Aorta (tissue), 5 donors: ENCODE measurements around the gene NKAIN1. TPM values are rescaled to one million over a fixed set of nuclear protein-coding genes. Genes with fewer than 3 reads are reported as not detected.
"Not testable (repeated sequence)": the region's sequence is repeated elsewhere in the genome, so short reads cannot be mapped to it uniquely, and the experiment has no call there.

ENCODE experiments used
- ATAC-seq: fragments of 200-7000 bp; cut with Tn5 transposase; one replicate; pipeline ENCODE4 v1.9.1; 2022; ENCODE audit warnings: moderate library complexity; ENCODE audit not compliant: low FRiP score
- DNase-seq, 2 donors: peaks; one replicate each; pipeline ENCODE4 v3.0.0-alpha.2; 2020
- H3K27ac ChIP-seq, 2 donors: one replicate each; pipeline ENCODE4 v1.5.1; 2013; ENCODE audit warnings: low read length in 2 of 2, mild to moderate bottlenecking in 2 of 2, moderate library complexity in 2 of 2, control low read depth in 1 of 2, inconsistent platforms in 1 of 2, low read depth in 1 of 2
- H3K27me3 ChIP-seq, 2 donors: one replicate each; pipeline ENCODE4 v1.6.1; 2013; ENCODE audit warnings: control low read depth in 1 of 2, low read length in 1 of 2, mild to moderate bottlenecking in 1 of 2, moderate library complexity in 1 of 2; ENCODE audit not compliant: insufficient read depth in 2 of 2, control insufficient read depth in 1 of 2
- H3K36me3 ChIP-seq, 2 donors: one replicate each; pipeline ENCODE4 v1.6.1; 2013; ENCODE audit warnings: control low read depth in 1 of 2, low read length in 1 of 2, mild to moderate bottlenecking in 1 of 2; ENCODE audit not compliant: insufficient read depth in 2 of 2, control insufficient read depth in 1 of 2
- H3K4me1 ChIP-seq, 2 donors: one replicate each; pipeline ENCODE4 v1.6.1; 2013; ENCODE audit warnings: low read length in 2 of 2, control low read depth in 1 of 2, mild to moderate bottlenecking in 1 of 2, moderate library complexity in 1 of 2; ENCODE audit not compliant: insufficient read depth in 2 of 2, control insufficient read depth in 1 of 2
- H3K4me3 ChIP-seq, 2 donors: one replicate each; pipeline ENCODE4 v1.5.1; 2013; ENCODE audit warnings: low read length in 2 of 2, control low read depth in 1 of 2, mild to moderate bottlenecking in 1 of 2
- H3K9me3 ChIP-seq: one replicate; pipeline ENCODE4 v1.6.1; 2013; ENCODE audit warnings: mild to moderate bottlenecking, low read length; ENCODE audit not compliant: control insufficient read depth
- WGBS, 2 donors: extraction: QIAGEN DNeasy Blood & Tissue Kit; methylation state at CpG; one replicate each; pipeline ENCODE4 v1.1.7; 2013; 5-methylcytosine and 5-hydroxymethylcytosine counted together
- intact Hi-C, 2 donors: fragments of 100-400 bp; cut with DNase I; formaldehyde crosslinking; loops; one replicate each; pipeline versions ENCODE4 v1.14.2 to v1.15.0; 2022
- polyA plus RNA-seq, 2 donors: library from polyadenylated mRNA; stranded (reverse); fragments of 200-250 nt; gene quantifications; one replicate each; pipeline ENCODE4 v1.2.3, GENCODE V29; 2013
- total RNA-seq, 2 donors: library from RNA; stranded (reverse); fragmentation: NEBNext Ultra II Directional; extraction: Animal tissue kit (Norgen Biotek cat#: 25700); gene quantifications; one replicate each; pipeline ENCODE4 v1.2.1, GENCODE V29; 2021
- donor health status: healthy with polysubstance abuse.
- donor health status: Bipolar disorder and iron deficiency.
- donor health status: DM: no; HTN: no; CAD: no.
- donor health status: DM: no; HTN: no; CAD: no.
- donor health status: DM: yes; HTN: yes; CAD: no.

Gene NKAIN1
- total and polyA plus RNA-seq, 4 donors = 0.30 TPM; not detected in 3

DNA sequence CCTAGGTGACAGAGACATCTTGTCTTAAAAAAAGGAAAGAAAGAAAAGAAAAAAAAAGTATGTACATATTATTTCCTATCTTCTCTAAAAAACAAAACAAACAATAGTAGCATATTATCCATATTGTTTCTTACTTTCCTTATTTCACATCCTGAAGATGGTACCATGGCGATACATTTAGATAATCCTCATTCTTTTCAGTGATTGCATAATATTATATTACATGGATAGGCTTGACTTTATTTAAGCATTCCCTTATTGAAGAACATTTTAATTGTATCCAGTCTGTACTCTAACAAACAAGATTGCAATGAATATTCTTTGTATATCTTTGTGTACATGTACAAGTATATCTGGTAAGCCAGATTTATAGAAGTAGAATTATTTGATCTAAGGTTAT, 91.3 kb downstream of the NKAIN1 start:
- DNase-seq (no peak), ATAC-seq (no peak)
- Histone ChIP-seq H3K36me3 (no peaks in the 10 kb centered on the region), H3K27me3 (no peaks in the 10 kb centered on the region), H3K27ac (no peak overlapping the region), H3K9me3 (no peaks in the 10 kb centered on the region), H3K4me1 (peaks cover 0 to 2% of the 10 kb centered on the region in 2 donors), H3K4me3 (no peak overlapping the region)
- intact Hi-C loops = no loop called here
- WGBS, 2 donors = 98% methylated on average over 1 of the region's 1 CpG

DNA sequence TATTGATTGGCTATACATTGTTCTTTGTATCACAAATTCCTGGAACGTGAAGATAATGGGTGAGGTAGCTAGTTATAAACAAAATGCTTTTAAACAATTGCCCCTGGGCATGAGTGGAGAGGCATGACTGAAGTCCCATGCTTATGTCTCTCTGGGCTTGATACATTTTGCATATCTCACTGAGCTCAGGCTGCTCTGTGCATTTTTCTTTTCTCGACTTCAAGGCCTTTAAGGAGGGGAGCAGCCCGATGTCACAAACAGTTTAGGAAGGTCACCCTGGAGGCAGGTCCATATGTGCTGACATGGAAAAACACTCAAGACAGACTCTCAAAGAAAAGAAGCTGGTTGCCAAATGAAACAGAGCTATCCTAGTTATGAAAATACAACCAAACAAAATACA, 94.0 kb downstream of the NKAIN1 start:
- Histone ChIP-seq H3K9me3 (no peaks in the 10 kb centered on the region), H3K27ac (no peak overlapping the region), H3K4me1 (peaks cover 0 to 2% of the 10 kb centered on the region in 2 donors), H3K36me3 (no peaks in the 10 kb centered on the region), H3K27me3 (no peaks in the 10 kb centered on the region), H3K4me3 (no peak overlapping the region)
- ATAC-seq = no peak
- DNase-seq = no peak
- intact Hi-C loops = no loop called here
- WGBS, 2 donors = 50 to 51% methylated on average over 3 of the region's 3 CpGs

DNA sequence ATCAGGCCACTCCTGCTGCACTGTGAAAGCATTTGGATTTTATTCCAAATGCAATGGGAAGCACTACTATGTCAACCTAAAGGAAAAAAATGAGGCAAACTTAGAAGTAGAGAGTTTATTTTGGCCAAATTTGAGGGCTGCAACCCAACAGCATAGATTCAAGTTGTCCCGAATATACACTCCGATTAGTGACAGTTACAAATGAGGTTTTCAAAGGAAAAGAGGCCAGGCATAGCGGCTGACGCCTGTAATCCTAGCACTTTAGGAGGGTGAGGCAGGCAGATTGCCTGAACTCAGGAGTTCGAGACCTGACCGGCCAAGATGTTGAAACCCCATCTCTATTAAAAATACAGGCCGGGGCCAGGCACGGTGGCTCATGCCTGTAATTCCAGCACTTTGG, 95.2 kb downstream of the NKAIN1 start:
- intact Hi-C loops = no loop called here
- Histone ChIP-seq H3K9me3 (no peaks in the 10 kb centered on the region), H3K4me1 (peaks cover 0 to 2% of the 10 kb centered on the region in 2 donors), H3K4me3 (no peak overlapping the region), H3K36me3 (no peaks in the 10 kb centered on the region), H3K27me3 (no peaks in the 10 kb centered on the region), H3K27ac (no peak overlapping the region)
- WGBS, 2 donors = 12% methylated on average over 8 of the region's 8 CpGs
- ATAC-seq (no peak), DNase-seq (no peak)

DNA sequence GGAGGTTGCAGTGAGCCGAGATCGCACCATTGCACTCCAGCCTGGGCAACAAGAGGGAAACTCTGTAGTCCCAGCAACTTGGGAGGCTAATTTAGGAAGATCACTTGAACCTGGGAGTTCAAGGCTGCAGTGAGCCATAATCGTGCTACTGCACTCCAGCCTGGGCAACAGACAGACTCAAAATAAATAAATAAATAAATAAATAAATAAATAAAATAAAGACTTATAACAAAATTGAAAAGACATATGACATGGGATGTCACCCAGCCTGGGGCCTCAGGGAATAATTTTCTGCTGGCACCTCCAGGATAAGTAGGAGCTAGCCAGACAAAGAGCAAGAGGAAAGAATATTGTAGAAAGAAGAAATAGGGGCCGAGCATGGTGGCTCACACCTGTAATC, 96.2 kb downstream of the NKAIN1 start:
- intact Hi-C loops = no loop called here
- Histone ChIP-seq H3K9me3 (no peaks in the 10 kb centered on the region), H3K27ac (no peak overlapping the region), H3K4me3 (no peak overlapping the region), H3K27me3 (no peaks in the 10 kb centered on the region), H3K36me3 (no peaks in the 10 kb centered on the region), H3K4me1 (peaks cover 0 to 2% of the 10 kb centered on the region in 2 donors)
- ATAC-seq = no peak
- WGBS, 2 donors = 96 to 98% methylated on average over 4 of the region's 4 CpGs
- DNase-seq = no peak

DNA sequence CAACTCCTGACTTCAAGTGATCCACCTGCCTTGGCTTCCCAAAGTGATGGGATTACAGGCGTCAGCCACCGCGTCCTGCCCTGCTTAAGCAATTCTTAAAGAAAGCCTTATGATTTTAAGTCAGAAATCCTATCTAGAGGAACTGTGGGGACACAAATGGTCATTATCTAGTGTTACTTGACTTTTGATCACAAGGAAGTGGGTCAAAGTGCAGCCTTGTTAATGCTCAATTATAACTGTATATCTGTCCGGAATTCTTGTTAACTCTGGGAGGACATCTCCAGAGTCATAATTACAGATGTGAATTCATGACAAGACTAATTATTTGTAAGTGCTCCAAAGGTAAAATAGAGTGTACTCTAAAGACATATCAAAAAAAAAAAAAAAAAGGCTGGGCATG, 97.3 kb downstream of the NKAIN1 start:
- H3K4me1 ChIP-seq = peaks cover 0 to 2% of the 10 kb centered on the region in 2 donors
- H3K27ac ChIP-seq = no peak overlapping the region
- no peaks in the 10 kb centered on the region for H3K27me3 ChIP-seq
- ATAC-seq (no peak), DNase-seq (no peak)
- intact Hi-C loops = no loop called here
- 96 to 98% methylated on average over 4 of the region's 4 CpGs for WGBS, 2 donors
- H3K36me3 ChIP-seq = no peaks in the 10 kb centered on the region
- no peak overlapping the region for H3K4me3 ChIP-seq
- H3K9me3 ChIP-seq = no peaks in the 10 kb centered on the region

DNA sequence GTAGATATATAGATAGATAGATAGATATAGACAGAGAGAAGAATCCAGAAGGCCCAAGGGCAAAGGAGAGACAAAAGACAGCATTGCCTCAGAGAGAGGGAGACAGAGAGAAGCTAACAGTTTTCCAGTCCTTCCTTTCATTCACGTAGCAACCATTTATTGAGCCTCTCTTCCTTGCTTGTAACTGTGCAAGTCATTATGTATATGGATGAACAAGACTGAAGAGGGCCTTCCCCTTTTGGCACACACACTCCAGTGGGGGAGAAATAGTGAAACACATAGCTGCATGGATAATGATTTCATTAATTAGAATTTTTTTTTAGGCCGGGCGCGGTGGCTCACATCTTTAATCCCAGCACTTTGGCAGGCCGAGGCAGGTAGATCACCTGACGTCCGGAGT, 99.4 kb downstream of the NKAIN1 start:
- no peak for DNase-seq
- H3K27ac ChIP-seq = no peak overlapping the region
- no peak for ATAC-seq
- intact Hi-C loops = no loop called here
- H3K9me3 ChIP-seq = no peaks in the 10 kb centered on the region
- peaks cover 0 to 2% of the 10 kb centered on the region in 2 donors for H3K4me1 ChIP-seq
- no peak overlapping the region for H3K4me3 ChIP-seq
- 93 to 94% methylated on average over 7 of the region's 7 CpGs for WGBS, 2 donors
- no peaks in the 10 kb centered on the region for H3K27me3 ChIP-seq
- no peaks in the 10 kb centered on the region for H3K36me3 ChIP-seq

DNA sequence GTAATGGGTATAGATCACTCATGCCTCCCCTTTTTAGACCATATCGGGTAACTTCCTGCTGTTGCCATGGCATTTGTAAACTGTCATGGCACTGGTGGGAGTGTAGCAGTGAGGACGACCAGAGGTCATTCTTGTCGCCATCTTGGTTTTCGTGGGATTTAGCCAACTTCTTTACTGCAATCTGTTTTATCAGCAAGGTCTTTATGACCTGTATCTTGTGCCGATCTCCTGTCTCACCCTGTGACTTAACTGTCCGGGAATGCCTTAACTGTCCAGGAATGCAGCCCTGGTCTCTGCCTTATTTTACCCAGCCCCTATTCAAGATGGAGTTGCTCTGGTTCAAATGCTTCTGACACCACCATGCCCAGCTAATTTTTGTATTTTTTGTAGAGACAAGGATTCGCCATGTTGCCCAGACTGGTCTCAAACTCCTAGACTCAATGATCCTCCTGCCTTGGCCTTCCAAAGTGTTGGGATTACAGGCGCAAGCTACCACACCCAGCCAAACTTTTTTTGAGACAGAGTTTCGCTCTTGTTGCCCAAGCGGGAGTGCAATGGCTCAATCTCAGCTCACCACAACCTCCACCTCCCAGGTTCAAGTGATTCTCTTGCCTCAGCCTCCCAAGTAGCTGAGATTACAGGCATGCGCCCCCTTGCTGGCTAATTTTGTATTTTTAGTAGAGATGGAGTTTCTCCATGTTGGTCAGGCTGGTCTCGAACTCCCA, 100.7 kb downstream of the NKAIN1 start:
- ATAC-seq, H3K9me3 ChIP-seq, H3K36me3 ChIP-seq, DNase-seq, H3K4me3 ChIP-seq, H3K27me3 ChIP-seq, H3K27ac ChIP-seq, H3K4me1 ChIP-seq, intact Hi-C loops: not testable (repeated sequence)
- 91% methylated on average over 12 of the region's 12 CpGs for WGBS, 2 donors

DNA sequence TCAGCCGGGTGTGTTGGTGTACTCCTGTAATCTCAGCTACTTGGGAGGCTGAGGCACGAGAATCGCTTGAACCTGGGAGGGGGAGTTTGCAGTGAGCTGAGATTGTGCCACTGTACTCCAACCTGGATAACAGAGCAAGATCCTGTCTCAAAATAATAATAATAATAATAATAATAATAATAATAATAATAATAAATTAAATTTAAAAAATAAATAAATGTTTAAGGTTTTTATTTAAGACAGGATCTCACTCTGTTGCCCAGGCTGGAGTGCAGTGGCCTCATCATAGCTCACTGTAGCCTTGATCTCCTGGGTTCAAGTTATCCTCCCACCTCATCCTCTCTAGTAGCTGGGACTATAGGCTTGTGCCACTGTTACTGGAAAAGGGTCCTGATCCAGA, 101.8 kb downstream of the NKAIN1 start:
- H3K4me1 ChIP-seq, H3K27ac ChIP-seq, H3K9me3 ChIP-seq, ATAC-seq, H3K4me3 ChIP-seq, H3K36me3 ChIP-seq, H3K27me3 ChIP-seq, DNase-seq, intact Hi-C loops: not testable (repeated sequence)
- WGBS, 2 donors = 92 to 97% methylated on average over 3 of the region's 3 CpGs

DNA sequence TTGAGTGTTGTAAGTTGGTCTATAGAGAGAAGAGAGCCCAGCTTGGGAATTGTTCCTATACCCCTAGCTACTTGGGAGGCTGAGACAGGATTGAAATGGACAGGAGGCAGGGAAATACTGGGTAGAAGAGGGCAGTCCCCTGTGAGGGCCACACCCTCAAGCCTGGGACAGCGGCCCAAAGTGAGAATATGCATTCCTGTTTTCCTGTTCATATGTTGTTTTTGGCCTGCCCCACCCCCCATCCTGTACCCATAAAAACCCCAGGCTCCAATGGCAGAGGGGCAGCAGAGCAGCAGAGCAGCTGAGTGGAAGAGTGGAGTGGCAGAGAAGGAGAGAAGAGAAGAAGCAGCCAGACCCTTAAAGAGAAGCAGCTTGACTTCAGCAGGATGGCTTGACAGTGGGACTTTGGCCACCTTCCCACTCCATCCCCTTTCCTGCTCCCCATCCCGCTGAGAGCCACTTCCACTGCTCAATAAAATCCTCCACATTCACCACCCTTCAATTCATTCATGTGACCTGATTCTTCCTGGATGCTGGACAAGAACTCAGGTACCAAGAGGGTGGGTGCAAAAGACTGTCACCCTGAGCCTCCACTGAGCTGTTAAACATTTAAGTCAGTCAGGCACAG, 103.6 kb downstream of the NKAIN1 start:
- Histone ChIP-seq H3K36me3 (no peaks in the 10 kb centered on the region), H3K4me1 (no peaks in the 10 kb centered on the region), H3K27ac (no peak overlapping the region), H3K27me3 (no peaks in the 10 kb centered on the region), H3K4me3 (no peak overlapping the region), H3K9me3 (no peaks in the 10 kb centered on the region)
- intact Hi-C loops = no loop called here
- ATAC-seq (no peak), DNase-seq (no peak)
- WGBS, 2 donors = 54 to 62% methylated on average over 2 of the region's 2 CpGs
